OCI-LY1 (cell line): ENCODE data around the gene ADK.

Source experiments
- CTCF ChIP-seq: fragments of 200-600 bp; sonication (generic), shearing (Covaris generic); IDR thresholded peaks from 2 replicates; pipeline ENCODE4 v1.5.1; 2017; ENCODE audit warnings: mild to moderate bottlenecking, antibody characterized with exemption, low read length, moderate library complexity, mixed read lengths
- EZH2 ChIP-seq: fragments of 200-600 bp; sonication (generic), shearing (Covaris generic); IDR thresholded peaks from 2 replicates; pipeline ENCODE4 v1.8.0; 2017; ENCODE audit warnings: borderline replicate concordance, mixed run types, mild to moderate bottlenecking, antibody characterized with exemption, low read length, moderate library complexity, mixed read lengths

GRCh38 chr10:74507951-74508350, 356.9 kb downstream of the ADK start:
- TF ChIP-seq CTCF (no peak), EZH2 (no peak)
